ENCODE measurements around the gene ZNF445.

DNA sequence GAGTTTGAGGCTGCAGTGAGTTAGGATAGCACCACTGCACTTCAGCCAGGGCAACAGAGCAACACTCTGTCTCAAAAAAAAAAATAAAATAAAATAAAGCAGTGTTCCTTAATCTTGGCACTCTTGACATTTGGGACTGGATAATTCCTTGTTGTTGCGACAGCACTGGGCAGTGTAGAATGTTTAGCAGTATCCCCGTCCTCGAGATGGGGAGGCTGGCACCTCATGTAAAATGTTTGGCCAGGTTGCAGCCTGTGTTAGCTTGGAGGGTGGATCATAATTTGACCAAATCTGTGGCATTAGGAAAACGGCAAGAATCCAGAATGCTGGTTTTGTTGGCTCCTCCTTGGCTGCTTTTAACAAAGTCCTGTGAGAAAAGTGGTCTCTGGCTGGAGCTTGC, 47.0 kb downstream of the ZNF445 start:
- TF ChIP-seq, protein P1, sequence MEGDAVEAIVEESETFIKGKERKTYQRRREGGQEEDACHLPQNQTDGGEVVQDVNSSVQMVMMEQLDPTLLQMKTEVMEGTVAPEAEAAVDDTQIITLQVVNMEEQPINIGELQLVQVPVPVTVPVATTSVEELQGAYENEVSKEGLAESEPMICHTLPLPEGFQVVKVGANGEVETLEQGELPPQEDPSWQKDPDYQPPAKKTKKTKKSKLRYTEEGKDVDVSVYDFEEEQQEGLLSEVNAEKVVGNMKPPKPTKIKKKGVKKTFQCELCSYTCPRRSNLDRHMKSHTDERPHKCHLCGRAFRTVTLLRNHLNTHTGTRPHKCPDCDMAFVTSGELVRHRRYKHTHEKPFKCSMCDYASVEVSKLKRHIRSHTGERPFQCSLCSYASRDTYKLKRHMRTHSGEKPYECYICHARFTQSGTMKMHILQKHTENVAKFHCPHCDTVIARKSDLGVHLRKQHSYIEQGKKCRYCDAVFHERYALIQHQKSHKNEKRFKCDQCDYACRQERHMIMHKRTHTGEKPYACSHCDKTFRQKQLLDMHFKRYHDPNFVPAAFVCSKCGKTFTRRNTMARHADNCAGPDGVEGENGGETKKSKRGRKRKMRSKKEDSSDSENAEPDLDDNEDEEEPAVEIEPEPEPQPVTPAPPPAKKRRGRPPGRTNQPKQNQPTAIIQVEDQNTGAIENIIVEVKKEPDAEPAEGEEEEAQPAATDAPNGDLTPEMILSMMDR (conservative IDR thresholded peaks at IDR 0.05 in 1 of 2, IDR thresholded peaks at IDR 0.05 in 1 of 2; ENCODE audit: extremely low read depth in 1 of 2, insufficient read depth in 1 of 2, low read depth in 1 of 2, low read length in 2 of 2): no peak
- no peak for TF ChIP-seq EZH2 (IDR thresholded peaks at IDR 0.05; ENCODE audit: borderline replicate concordance, low read length)
